HCT116 (cell line): ENCODE measurements around the gene TTLL11.

Source experiments
- CTCF ChIP-seq, 3 experiments: fragments of 200-600 bp in 1 of 3; sonication (generic) in 1 of 3; IDR thresholded peaks in 2 of 3; conservative IDR thresholded peaks in 1 of 3; 2 replicates each; pipeline ENCODE4 v1.5.1; 2012 to 2017; ENCODE audit warnings: low read depth in 2 of 3, low read length in 2 of 3, antibody characterized with exemption in 1 of 3, borderline replicate concordance in 1 of 3, control low read depth in 1 of 3, mild to moderate bottlenecking in 1 of 3, mixed read lengths in 1 of 3, mixed run types in 1 of 3, moderate library complexity in 1 of 3; ENCODE audit not compliant: insufficient read depth in 1 of 3
- POLR2A ChIP-seq: IDR thresholded peaks from 2 replicates; pipeline ENCODE4 v1.7.0; 2011; ENCODE audit warnings: borderline replicate concordance; ENCODE audit not compliant: insufficient read depth, insufficient read length; ENCODE audit errors: extremely low read depth
- ZFX ChIP-seq: fragments of 450-650 bp; IDR thresholded peaks from 2 replicates; pipeline ENCODE4 v1.6.1; 2017

DNA sequence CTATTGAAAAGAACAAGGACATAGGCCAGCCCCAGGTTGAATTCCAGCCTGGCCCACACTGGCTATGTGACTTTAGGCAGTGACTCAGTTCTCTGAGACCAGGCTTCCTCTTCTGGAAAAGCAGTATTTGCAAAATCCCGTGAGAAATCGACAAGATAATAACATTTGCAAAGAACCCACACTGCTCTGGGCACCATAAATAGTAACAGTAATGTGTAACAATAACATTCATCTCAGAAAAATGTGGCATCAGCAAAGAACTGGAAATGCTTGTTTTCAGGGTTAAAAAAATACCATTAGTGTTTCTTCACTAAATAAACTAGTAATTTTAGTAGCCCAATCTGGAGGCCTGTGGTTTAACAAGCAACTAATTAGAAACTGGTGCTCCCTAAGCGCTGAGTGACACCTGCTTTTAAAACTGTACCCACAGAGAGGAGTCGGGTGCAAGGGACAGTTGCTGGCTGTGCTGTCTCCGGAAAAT lies 148.4 kb downstream of the TTLL11 start:
- TF ChIP-seq CTCF (IDR thresholded peaks at IDR 0.05 in 2 of 3, conservative IDR thresholded peaks at IDR 0.05 in 1 of 3; ENCODE audit: borderline replicate concordance in 1 of 3, insufficient read depth in 1 of 3, low read depth in 2 of 3, low read length in 2 of 3) (no peak), ZFX (no peak), POLR2A (no peak)
